Ovary (tissue), 3 donors: ENCODE results near the gene NEURL1B.

Experiments
- POLR2A ChIP-seq: fragments of 450-650 bp; IDR thresholded peaks from one replicate; pipeline ENCODE4 v1.6.1; 2017; ENCODE audit warnings: antibody characterized with exemption, mild to moderate bottlenecking, moderate library complexity
- TF ChIP-seq, protein P1 (sequence below), 3 donors: fragments of 450-650 bp in 2 of 3; fragments of 200-600 bp in 1 of 3; IDR thresholded peaks; one replicate each; pipeline versions ENCODE4 v1.5.1 to v1.8.0; 2016 to 2022; ENCODE audit warnings: antibody characterized with exemption in 3 of 3, mild to moderate bottlenecking in 1 of 3
- donor health status: DM: no; HTN: no; CAD: no.

DNA sequence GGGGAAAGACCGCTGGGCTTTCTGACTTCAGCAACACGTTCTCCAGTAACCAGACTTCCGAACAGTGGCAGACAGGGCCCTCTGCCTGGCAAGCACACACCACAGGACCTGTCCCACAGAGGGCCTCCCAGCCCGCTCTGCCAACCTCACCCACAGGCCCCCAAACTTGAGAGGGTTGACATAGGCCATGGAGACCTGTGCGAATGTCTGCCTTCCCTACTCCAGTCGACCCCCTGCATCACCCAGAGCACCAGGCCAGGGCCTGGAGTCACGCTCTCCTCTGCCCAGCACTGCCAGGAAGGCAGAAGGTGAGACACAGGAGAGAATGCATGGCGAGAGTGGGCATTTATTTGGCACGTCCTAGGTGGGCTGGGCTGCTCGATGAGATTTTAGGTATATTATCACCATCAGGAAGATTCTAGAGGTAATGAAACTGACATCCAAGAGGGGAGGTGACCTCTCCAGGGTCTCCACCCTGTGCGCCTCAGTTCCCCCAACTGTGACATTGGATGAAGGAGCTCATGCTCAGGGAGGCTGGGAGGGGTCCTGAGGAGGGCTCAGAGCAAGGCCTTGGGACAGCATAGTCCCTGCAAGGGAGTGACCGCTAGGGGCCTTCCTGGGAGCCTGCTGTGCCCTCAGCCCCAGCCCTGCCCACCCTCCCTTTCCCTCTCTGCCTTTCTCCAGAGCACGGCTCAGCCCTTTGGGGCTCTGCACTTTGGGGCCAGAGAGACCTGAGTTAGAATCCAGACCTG lies 75.0 kb downstream of the NEURL1B start:
- TF ChIP-seq, protein P1, sequence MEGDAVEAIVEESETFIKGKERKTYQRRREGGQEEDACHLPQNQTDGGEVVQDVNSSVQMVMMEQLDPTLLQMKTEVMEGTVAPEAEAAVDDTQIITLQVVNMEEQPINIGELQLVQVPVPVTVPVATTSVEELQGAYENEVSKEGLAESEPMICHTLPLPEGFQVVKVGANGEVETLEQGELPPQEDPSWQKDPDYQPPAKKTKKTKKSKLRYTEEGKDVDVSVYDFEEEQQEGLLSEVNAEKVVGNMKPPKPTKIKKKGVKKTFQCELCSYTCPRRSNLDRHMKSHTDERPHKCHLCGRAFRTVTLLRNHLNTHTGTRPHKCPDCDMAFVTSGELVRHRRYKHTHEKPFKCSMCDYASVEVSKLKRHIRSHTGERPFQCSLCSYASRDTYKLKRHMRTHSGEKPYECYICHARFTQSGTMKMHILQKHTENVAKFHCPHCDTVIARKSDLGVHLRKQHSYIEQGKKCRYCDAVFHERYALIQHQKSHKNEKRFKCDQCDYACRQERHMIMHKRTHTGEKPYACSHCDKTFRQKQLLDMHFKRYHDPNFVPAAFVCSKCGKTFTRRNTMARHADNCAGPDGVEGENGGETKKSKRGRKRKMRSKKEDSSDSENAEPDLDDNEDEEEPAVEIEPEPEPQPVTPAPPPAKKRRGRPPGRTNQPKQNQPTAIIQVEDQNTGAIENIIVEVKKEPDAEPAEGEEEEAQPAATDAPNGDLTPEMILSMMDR (IDR thresholded peaks at IDR 0.05), result no peak
- TF ChIP-seq POLR2A, result no peak
